Activated CD4-positive, alpha-beta memory T cell treated with anti-CD3 and anti-CD28 coated beads for 36 hours (primary cell): Measurements from ENCODE around the gene CELSR1. TPM values are rescaled to one million over a fixed set of nuclear protein-coding genes. Genes with fewer than 3 reads are reported as not detected.

Experiments used
- CTCF ChIA-PET: fragments of 350-600 bp; sonication (Branson Sonifier 250); formaldehyde crosslinking; loops from one replicate; lab custom pipeline; 2021; ENCODE audit warnings: antibody characterized with exemption, inconsistent platforms; lab: Charles Lee
- POLR2A ChIA-PET: fragments of 350-600 bp; sonication (Branson Sonifier 250); formaldehyde crosslinking; loops from one replicate; lab custom pipeline; 2021; ENCODE audit warnings: antibody characterized with exemption; lab: Charles Lee
- DNase-seq: peaks from one replicate; pipeline ENCODE4 v3.0.0-alpha.2; 2020
- H3K27ac Mint-ChIP-seq: one replicate; pipeline ENCODE4 v1.8.0; 2021; ENCODE audit warnings: mixed read lengths
- H3K27me3 Mint-ChIP-seq: one replicate; pipeline ENCODE4 v1.8.0; 2021; ENCODE audit warnings: mixed read lengths
- H3K36me3 Mint-ChIP-seq: one replicate; pipeline ENCODE4 v1.8.0; 2021; ENCODE audit warnings: mixed read lengths
- H3K4me1 Mint-ChIP-seq: one replicate; pipeline ENCODE4 v1.8.0; 2021; ENCODE audit warnings: low read depth, mixed read lengths
- H3K4me3 Mint-ChIP-seq: one replicate; pipeline ENCODE4 v1.8.0; 2021; ENCODE audit warnings: mild to moderate bottlenecking, mixed read lengths
- H3K9me3 Mint-ChIP-seq: one replicate; pipeline ENCODE4 v1.8.0; 2021; ENCODE audit warnings: mixed read lengths
- intact Hi-C: fragments of 100-400 bp; cut with micrococcal nuclease; formaldehyde crosslinking; loops from one replicate; pipeline ENCODE4 v1.15.1; 2023
- total RNA-seq, 2 experiments: library from RNA; stranded (reverse); gene quantifications; one replicate each; pipeline ENCODE4 v1.2.3, GENCODE V29; 2021

Gene CELSR1
- total RNA-seq, 2 experiments from 2014 or later: 0.24 to 0.36 TPM

DNA sequence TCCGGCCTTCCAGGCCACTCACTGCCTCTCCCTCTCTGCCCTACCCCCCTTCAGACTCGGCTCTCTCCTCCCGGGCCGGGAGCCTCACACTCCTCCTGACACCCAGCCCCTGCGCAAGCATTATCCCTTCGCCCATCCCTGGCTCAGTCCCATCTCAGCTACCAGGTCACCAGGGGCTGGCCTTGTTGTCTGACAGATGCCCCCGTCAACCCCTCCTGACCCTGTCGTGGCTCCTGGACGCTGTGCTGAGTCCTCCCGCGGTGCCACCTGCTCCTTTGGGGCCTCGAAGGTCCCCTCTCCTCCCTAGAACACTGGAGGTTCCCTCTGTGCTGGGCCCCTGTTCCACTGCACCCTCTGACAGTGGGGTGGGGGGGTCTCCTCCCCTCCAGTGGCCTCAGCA, 169.0 kb downstream of the CELSR1 start:
- no peaks in the 10 kb centered on the region for H3K36me3 Mint-ChIP-seq
- peaks cover 16% of the 10 kb centered on the region for H3K4me1 Mint-ChIP-seq
- no peak for DNase-seq
- ChIA-PET POLR2A (no interaction called here), CTCF (interaction anchor here (0.7 to 5.4 kb wide), 21 partner anchors 10 to 207 kb away, joined by 3 to 111 read pairs (median 4); partner anchors contain the start of gene TRMU)
- intact Hi-C loops: no loop called here
- H3K27ac Mint-ChIP-seq: no peak overlapping the region
- H3K9me3 Mint-ChIP-seq: no peaks in the 10 kb centered on the region
- H3K27me3 Mint-ChIP-seq: peaks cover 8% of the 10 kb centered on the region
- H3K4me3 Mint-ChIP-seq: no peak overlapping the region

DNA sequence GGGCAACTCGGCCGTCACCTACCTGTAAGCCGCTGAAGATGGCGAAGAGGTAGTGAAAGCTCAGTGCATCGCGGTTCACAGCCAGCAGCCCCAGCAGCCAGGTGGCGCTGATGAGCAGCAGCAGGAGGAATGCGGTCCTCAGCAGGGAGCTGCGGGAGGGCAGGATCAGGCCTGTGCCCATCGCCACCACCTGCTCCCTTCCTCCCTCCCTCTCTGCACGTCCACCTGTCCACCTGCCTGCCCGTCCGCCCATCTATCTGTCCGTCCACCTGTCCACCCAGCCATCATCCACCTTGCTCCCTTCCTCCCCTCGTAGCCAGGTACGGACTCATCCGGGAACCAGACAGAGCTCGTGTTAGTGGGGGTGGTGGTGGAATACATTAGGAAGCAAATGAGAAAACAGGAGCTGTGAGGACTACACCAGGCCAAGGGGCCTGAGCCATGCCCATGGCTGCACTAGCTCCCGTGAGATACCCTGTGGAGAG, 169.7 kb downstream of the CELSR1 start:
- Mint-ChIP-seq H3K4me3 (no peak overlapping the region), H3K27me3 (peaks cover 4% of the 10 kb centered on the region), H3K9me3 (no peaks in the 10 kb centered on the region), H3K36me3 (no peaks in the 10 kb centered on the region), H3K4me1 (peaks cover 12% of the 10 kb centered on the region), H3K27ac (no peak overlapping the region)
- POLR2A ChIA-PET: no interaction called here
- peak; percentile 78 for DNase-seq
- intact Hi-C loops: loop anchor here (1.0 kb wide), 1 partner anchor 175 kb away; no protein-coding TSS in a partner anchor
- CTCF ChIA-PET: interaction anchor here (0.6 to 5.4 kb wide), 41 partner anchors 8 to 1001 kb away, joined by 3 to 111 read pairs (median 3); partner anchors contain the start of gene TRMU

DNA sequence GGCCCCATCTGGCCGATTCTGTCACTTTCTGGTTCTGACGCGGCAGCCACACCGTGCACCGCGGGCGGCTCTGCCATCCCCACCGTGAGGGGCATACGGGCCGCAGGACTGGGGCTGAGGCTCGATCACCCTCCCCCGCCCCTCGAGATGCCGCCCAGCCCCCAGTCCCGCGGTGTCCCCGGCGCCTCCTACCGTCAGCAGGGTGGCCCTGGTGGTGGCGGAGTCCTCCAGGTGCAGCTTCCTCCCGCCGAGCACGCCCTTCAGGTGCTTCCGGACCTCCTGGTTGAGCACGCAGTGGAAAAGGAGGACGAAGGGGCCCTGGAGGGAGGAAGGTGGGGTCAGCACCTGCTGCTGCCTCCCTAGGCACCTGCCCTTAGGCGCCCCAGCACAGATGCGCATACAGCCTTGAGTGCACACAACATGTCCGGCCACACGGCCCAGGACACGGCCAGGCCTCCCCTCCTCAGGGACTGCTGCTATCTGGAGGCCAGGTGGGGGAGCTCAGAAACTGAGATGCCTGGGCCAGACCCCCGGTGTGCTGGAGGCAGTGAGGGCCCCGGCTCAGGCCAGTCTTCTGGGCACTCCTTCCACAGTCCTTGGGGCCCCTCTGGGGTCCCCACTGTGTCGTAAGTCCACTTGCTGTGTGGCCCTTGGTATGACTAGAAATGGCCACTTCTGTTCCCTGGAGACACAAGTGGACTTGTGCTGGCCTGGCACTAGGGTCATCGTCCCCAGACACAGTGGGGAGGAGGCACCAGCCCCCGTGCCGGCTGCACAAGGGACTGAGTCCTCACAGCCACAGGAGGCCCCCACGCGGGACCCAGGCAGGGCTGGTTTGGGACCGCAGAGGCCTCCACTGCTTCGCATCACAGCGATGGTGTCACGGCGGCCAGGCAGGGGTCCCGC, 170.4 kb downstream of the CELSR1 start:
- ChIA-PET POLR2A (no interaction called here), CTCF (interaction anchor here (0.5 to 5.4 kb wide), 39 partner anchors 9 to 1000 kb away, joined by 3 to 111 read pairs (median 3); partner anchors contain the start of gene TRMU)
- no peak overlapping the region for H3K27ac Mint-ChIP-seq
- H3K9me3 Mint-ChIP-seq: no peaks in the 10 kb centered on the region
- H3K27me3 Mint-ChIP-seq: peaks cover 3% of the 10 kb centered on the region
- no peak overlapping the region for H3K4me3 Mint-ChIP-seq
- no peaks in the 10 kb centered on the region for H3K36me3 Mint-ChIP-seq
- intact Hi-C loops: loop anchor here (1.0 kb wide), 1 partner anchor 175 kb away; no protein-coding TSS in a partner anchor
- DNase-seq: no peak
- H3K4me1 Mint-ChIP-seq: peaks cover 13% of the 10 kb centered on the region

DNA sequence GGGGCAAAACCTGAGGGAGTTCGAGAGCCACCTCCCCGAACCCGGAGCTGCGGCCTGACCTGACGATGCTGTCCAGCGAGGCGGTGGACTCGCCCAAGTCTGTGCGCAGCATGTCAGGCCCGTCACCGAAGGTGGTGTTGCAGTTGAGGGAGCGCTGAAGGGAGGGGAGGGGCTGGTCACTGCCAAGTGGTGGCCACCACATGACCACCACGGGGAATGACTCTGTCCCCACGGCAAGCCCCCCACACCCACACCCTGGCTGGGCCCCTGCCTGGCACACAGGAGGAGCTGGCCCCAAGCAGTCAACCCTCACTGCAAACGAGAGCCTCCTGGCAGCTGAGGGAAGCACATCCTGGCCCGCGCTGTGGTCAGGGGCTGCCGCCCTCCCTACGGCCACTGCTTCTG, 171.1 kb downstream of the CELSR1 start:
- Mint-ChIP-seq H3K4me1 (peaks cover 11% of the 10 kb centered on the region), H3K27me3 (peaks cover 3% of the 10 kb centered on the region), H3K9me3 (no peaks in the 10 kb centered on the region), H3K36me3 (no peaks in the 10 kb centered on the region), H3K4me3 (no peak overlapping the region), H3K27ac (no peak overlapping the region)
- no peak for DNase-seq
- ChIA-PET CTCF (interaction anchor here (0.5 to 5.4 kb wide), 2 partner anchors 174 to 329 kb away, joined by 3 to 111 read pairs; no protein-coding TSS in a partner anchor), POLR2A (no interaction called here)
- intact Hi-C loops: no loop called here

DNA sequence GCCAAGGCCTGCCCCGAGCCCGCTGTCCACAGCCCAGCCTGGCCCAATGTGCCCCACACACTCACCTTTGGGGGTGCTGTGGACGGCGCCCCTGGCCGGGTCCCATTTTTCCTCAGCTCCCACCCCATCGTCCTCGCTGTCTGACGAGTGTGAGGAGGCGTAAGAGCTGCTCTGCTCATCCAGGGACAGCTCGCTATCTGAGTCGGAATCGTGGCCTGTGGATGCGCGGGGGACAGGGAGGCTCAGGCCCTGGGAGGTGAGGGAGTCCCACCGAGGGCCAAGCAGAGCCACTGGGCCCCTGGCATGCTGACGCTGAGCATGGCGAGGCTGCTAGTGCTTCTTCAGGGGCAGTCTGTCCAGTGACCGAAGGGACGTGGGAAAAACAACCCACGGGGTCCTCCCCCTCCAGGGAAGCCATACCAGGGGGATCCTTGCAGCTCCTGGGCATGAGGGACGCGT, 172.2 kb downstream of the CELSR1 start:
- ChIA-PET CTCF (interaction anchor here (0.6 to 5.4 kb wide), 2 partner anchors 27 to 176 kb away, joined by 3 to 111 read pairs; no protein-coding TSS in a partner anchor), POLR2A (no interaction called here)
- Mint-ChIP-seq H3K36me3 (no peaks in the 10 kb centered on the region), H3K27me3 (peaks cover 2% of the 10 kb centered on the region), H3K4me3 (no peak overlapping the region), H3K4me1 (peaks cover 3% of the 10 kb centered on the region), H3K27ac (no peak overlapping the region), H3K9me3 (no peaks in the 10 kb centered on the region)
- intact Hi-C loops: no loop called here
- DNase-seq: no peak

DNA sequence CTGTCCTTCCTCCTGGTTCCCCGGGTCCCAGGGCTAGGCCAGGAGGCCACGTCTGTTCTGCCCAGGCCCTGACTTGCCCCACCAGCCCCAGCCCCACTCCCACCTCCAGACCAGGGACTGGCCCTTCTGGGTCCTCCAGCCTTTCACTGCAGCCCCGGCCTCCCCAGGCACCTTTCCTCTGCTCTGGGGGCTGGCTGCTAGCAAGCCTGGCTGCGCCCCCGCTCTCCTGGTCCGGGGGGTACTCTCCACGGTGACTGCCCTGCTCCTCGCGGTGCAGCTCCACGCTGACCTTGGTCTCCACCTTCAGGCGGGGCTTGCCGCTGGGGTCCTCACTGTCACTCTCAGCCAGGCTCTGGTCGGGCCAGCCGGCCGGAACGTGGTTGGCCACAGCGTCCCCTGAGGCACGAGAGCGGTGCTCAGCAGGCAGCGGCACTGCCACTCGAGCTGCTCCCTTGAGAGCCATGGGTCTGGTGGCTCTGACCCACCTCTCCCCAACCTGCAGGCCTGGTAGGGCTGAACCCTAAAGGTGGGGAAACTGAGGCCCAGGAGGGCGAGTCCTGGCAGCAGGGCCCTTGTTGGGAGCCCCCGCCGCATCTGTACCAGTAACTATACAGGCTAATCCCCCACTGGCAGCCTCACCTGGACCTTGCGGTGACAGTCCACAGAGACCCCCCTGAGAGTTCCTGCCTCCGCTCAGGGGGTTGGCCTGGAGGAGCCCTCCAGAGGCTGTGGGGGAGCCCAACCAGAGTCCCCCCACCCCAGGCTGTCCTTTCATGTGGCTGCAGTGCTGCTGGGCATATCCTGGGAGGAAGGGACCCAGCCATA, 172.9 kb downstream of the CELSR1 start:
- Mint-ChIP-seq H3K36me3 (no peaks in the 10 kb centered on the region), H3K9me3 (no peaks in the 10 kb centered on the region), H3K27me3 (peaks cover 2% of the 10 kb centered on the region), H3K4me3 (no peak overlapping the region), H3K4me1 (peaks cover 2% of the 10 kb centered on the region), H3K27ac (no peak overlapping the region)
- intact Hi-C loops: no loop called here
- CTCF ChIA-PET: interaction anchor here (0.6 to 1.4 kb wide), 2 partner anchors 28 to 177 kb away, joined by 3 to 4 read pairs; no protein-coding TSS in a partner anchor
- POLR2A ChIA-PET: no interaction called here
- no peak for DNase-seq

DNA sequence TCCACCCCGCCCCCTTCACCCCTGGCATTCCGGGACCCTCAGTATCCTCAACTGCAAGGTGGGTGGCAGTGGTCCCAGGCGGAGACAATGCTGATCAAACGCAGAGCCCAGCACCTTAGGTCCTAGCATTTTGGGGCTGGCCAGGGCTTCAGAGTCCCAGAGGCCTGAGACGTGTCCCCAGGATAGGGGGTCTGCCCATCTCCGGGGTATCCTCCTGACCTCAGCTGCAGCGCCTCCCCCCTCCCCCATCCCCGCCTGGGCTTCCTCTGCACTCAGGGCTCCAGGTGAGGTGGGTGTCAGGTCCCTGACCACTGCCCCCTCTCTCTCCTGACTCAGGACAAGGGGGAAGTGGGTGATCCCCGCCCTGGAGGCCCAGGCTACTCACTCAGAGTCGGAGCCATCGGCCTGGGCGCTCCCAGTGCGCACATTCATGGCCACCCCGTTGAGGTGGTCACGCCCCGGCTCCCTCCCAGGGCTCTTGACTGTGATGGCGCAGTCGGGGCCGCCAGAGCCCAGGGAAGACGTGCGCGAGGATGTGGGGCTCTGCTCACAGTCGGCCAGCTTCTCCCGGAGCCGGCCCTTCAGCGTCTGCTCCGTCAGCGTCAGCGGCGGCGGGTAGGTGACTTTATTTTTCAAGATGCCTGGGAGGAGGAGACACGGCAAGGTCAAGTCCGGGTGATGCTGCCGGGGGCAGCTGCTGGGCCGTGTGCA, 173.7 kb downstream of the CELSR1 start:
- Mint-ChIP-seq H3K27ac (no peak overlapping the region), H3K36me3 (peaks cover 2% of the 10 kb centered on the region), H3K4me3 (no peak overlapping the region), H3K4me1 (peaks cover 2% of the 10 kb centered on the region), H3K9me3 (no peaks in the 10 kb centered on the region), H3K27me3 (peaks cover 2% of the 10 kb centered on the region)
- ChIA-PET CTCF (interaction anchor here (1.4 kb wide), 1 partner anchor 178 kb away, joined by 4 read pairs; no protein-coding TSS in a partner anchor), POLR2A (no interaction called here)
- DNase-seq: no peak
- intact Hi-C loops: no loop called here

DNA sequence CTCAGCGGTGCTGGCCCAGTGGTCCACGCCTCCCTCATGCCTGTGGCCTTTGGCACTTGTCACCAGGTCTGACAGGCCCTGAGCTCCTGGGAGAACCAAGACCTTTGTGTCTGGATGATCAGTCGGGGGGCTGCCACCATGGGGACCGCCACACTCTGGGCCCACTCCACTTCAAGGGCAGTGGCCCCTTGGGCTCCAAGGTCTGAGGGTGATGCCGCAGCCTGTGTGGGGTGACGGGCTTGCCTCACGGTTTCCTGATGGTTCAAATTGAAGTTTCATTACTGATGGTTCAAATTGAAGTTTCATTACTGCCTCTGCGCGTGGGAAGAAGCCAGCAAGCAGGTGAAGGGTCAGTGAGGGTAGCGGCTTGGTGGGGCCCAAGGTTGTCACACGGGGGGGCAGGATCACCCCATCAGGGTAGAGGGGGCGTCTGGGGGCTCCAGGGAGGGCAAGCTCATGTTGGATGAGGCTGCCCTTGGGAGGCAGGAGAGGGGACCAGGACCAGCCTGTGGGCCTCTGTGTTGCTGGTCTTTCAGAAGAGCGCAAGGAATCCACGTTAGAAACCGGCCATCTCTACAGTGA, 174.4 kb downstream of the CELSR1 start:
- H3K4me1 Mint-ChIP-seq: peaks cover 2% of the 10 kb centered on the region
- peaks cover 2% of the 10 kb centered on the region for H3K27me3 Mint-ChIP-seq
- H3K27ac Mint-ChIP-seq: no peak overlapping the region
- CTCF ChIA-PET: interaction anchor here (1.4 kb wide), 1 partner anchor 179 kb away, joined by 4 read pairs; no protein-coding TSS in a partner anchor
- H3K9me3 Mint-ChIP-seq: no peaks in the 10 kb centered on the region
- no peak for DNase-seq
- H3K36me3 Mint-ChIP-seq: peaks cover 6% of the 10 kb centered on the region
- intact Hi-C loops: no loop called here
- no peak overlapping the region for H3K4me3 Mint-ChIP-seq
- POLR2A ChIA-PET: no interaction called here

DNA sequence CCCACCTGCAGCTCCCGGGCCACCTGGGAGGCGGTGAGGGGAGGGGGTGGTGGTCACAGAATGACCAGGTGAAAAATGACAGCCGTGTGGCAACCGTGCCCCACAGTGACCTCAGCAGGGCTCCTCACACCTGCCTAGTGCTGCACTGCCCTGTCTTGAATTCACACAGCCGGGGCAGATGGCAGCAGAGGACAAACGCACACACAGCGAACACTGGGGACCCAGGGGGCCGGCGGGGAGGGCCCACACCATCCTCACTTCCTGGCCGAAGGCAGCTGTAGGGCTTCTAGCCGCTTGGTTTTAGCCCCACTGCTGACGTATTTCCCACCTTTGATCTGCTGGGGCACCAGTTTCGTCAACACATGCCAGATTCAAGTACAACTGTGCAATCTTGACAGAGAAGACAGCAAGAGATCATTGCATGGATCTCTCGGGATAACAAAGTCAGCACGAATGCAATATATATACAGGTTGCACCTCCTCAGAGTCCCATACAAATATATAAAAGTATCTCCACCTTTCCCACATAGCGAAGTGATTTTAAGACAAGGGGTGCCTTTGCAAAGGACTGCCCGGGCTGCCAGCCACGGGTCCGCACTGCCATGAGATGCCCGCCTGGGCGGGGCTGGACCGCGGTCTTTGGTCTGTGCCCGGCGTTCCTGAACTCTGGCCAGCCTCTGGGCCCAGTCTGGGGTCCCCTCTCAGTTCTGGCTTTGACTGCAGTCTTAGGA, 175.1 kb downstream of the CELSR1 start:
- H3K27ac Mint-ChIP-seq: no peak overlapping the region
- H3K27me3 Mint-ChIP-seq: peaks cover 2% of the 10 kb centered on the region
- peaks cover 2% of the 10 kb centered on the region for H3K4me1 Mint-ChIP-seq
- intact Hi-C loops: no loop called here
- no peak for DNase-seq
- POLR2A ChIA-PET: no interaction called here
- H3K9me3 Mint-ChIP-seq: no peaks in the 10 kb centered on the region
- H3K4me3 Mint-ChIP-seq: no peak overlapping the region
- peaks cover 9% of the 10 kb centered on the region for H3K36me3 Mint-ChIP-seq
- CTCF ChIA-PET: interaction anchor here (1.0 to 1.4 kb wide), 2 partner anchors 179 to 201 kb away, joined by 3 to 4 read pairs; no protein-coding TSS in a partner anchor

DNA sequence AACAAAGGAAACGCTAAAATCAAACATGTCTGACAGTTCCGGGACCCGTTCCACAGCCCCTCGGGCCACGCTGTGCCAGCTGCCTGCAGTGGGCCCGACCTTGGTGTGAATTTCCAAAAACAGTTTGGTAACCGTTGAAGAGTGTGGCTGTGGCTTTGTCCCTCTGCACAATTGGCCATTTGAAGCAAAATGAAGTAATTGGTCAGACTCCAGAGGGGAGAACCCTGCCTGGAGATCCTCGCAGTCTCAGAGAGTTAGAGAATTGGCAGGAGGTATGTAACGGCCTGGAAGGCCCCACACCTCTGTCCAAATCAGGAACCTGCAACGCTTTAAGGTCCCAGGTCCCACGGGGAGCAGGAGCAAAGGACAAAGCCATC, 175.6 kb downstream of the CELSR1 start:
- H3K27ac Mint-ChIP-seq: no peak overlapping the region
- intact Hi-C loops: no loop called here
- peaks cover 2% of the 10 kb centered on the region for H3K27me3 Mint-ChIP-seq
- no peak overlapping the region for H3K4me3 Mint-ChIP-seq
- no peak for DNase-seq
- peaks cover 2% of the 10 kb centered on the region for H3K4me1 Mint-ChIP-seq
- H3K36me3 Mint-ChIP-seq: peaks cover 11% of the 10 kb centered on the region
- ChIA-PET POLR2A (no interaction called here), CTCF (interaction anchor here (1.0 kb wide), 1 partner anchor 202 kb away, joined by 3 read pairs; no protein-coding TSS in a partner anchor)
- no peaks in the 10 kb centered on the region for H3K9me3 Mint-ChIP-seq
